Measurements from ENCODE around the gene KMO.

KMO gene

GRCh38 chr1:241611736-241612135, 79.6 kb downstream of the KMO start:
- TF ChIP-seq, protein P1, sequence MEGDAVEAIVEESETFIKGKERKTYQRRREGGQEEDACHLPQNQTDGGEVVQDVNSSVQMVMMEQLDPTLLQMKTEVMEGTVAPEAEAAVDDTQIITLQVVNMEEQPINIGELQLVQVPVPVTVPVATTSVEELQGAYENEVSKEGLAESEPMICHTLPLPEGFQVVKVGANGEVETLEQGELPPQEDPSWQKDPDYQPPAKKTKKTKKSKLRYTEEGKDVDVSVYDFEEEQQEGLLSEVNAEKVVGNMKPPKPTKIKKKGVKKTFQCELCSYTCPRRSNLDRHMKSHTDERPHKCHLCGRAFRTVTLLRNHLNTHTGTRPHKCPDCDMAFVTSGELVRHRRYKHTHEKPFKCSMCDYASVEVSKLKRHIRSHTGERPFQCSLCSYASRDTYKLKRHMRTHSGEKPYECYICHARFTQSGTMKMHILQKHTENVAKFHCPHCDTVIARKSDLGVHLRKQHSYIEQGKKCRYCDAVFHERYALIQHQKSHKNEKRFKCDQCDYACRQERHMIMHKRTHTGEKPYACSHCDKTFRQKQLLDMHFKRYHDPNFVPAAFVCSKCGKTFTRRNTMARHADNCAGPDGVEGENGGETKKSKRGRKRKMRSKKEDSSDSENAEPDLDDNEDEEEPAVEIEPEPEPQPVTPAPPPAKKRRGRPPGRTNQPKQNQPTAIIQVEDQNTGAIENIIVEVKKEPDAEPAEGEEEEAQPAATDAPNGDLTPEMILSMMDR (IDR thresholded peaks at IDR 0.05; ENCODE audit: extremely low read depth, missing control alignments): no peak

GRCh38 chr1:241612533-241613477, 80.6 kb downstream of the KMO start:
- no peak for DNase-seq (ENCODE audit: low spot score)
- TF ChIP-seq, protein P1 (IDR thresholded peaks at IDR 0.05; ENCODE audit: extremely low read depth, missing control alignments): no peak

More at GRCh38 chr1:241611736-241612135, 79.6 kb downstream of the KMO start:
- DNase-seq (ENCODE audit: low spot score): no peak

DNA sequence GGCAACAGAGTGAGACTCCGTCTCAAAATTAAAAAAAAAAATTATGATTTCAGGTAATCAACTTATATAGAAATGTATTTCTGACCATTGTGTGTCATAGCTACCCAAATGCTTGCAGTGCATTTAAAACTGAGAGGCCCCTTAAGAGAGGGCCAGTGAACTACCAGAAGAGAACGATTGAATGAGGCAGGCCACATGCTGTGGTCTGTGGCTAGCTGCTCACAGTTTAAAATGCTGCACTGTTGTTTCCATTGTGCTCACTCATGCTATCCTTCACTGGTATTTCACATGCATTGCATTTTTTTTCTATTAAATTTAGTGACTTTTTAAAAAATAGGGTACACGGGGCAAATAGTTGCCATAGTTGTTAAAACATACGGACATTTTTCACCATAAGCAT, 82.0 kb downstream of the KMO start:
- TF ChIP-seq, protein P1 (IDR thresholded peaks at IDR 0.05; ENCODE audit: extremely low read depth, missing control alignments): no peak
- no peak for DNase-seq (ENCODE audit: low spot score)

GRCh38 chr1:241614572-241614971, 82.4 kb downstream of the KMO start:
- no peak for DNase-seq (ENCODE audit: low spot score)
- TF ChIP-seq, protein P1 (IDR thresholded peaks at IDR 0.05; ENCODE audit: extremely low read depth, missing control alignments): no peak

GRCh38 chr1:241615043-241615974, 83.1 kb downstream of the KMO start:
- TF ChIP-seq, protein P1 (IDR thresholded peaks at IDR 0.05; ENCODE audit: extremely low read depth, missing control alignments): no peak
- no peak for DNase-seq (ENCODE audit: low spot score)

DNA sequence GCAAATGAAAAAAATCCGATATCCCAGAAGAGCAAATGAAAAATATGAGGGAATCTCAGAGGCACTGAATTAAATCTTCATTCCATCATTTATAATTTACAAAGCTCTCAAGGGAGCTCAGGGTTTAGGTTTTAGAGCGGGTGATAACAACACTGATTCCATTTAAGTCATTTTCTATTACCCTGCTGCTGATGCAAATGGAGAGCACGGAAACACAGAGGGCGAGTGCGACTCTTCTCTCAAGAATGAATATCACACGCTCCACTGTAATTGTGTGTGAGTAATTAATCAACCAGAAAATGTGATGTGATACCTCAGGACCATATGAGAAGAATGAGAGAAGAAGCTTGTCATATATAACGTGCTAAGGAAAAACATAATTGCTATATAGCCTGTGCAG, 85.2 kb downstream of the KMO start:
- TF ChIP-seq, protein P1 (IDR thresholded peaks at IDR 0.05; ENCODE audit: extremely low read depth, missing control alignments): no peak
- DNase-seq (ENCODE audit: low spot score): no peak
